Measurements from ENCODE around the gene CAPZB.

CAPZB gene

DNA sequence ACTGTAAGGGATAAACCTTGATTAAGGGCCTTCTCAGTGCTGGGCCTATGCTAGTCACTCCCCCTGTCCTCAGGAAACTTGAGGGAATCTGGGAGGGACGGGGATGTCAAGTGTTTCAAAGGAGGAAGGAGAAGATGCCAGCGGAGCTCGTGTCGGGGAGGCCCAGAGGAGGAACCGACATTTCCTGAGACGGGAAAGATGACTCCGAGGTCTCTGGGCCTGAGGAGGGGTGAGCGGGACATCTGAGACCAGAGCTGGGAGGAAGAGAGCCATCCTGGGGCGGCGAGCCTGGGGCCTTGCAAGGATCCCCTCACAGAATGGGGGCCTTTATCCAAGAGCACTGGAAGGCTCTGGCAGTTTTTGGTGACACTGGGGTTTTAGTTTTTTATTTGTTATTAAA, 162.9 kb downstream of the CAPZB start:
- Histone ChIP-seq H3K9me3 (ENCODE audit: low read length) (no peaks in the 10 kb centered on the region), H3K9me2 (ENCODE audit: low read depth, low read length) (no peaks in the 10 kb centered on the region), H3K4me2 (ENCODE audit: low read length) (no peak overlapping the region), H3K36me3 (ENCODE audit: insufficient read depth, low read length) (peaks cover 17% of the 10 kb centered on the region), H3K27me3 (ENCODE audit: insufficient read depth, low read length) (no peaks in the 10 kb centered on the region), H3K9ac (ENCODE audit: low read length) (no peak overlapping the region), H2AFZ (ENCODE audit: low read length) (no peak overlapping the region), H3K79me2 (ENCODE audit: insufficient read depth, low read length) (no peaks in the 10 kb centered on the region), H3K4me1 (ENCODE audit: insufficient read depth, low read length, severe bottlenecking) (peaks cover 17% of the 10 kb centered on the region), H3F3A (ENCODE audit: insufficient read depth, low read length) (no peaks in the 10 kb centered on the region), H4K20me1 (ENCODE audit: insufficient read depth, low read length) (no peaks in the 10 kb centered on the region), H3K27ac (ENCODE audit: low read depth, low read length, poor library complexity, severe bottlenecking) (no peak overlapping the region), H3K4me3 (ENCODE audit: low read depth, low read length, poor library complexity, severe bottlenecking) (no peak overlapping the region)
- TF ChIP-seq EZH2 (IDR thresholded peaks at IDR 0.05; ENCODE audit: borderline replicate concordance, low read length): no peak
- TF ChIP-seq, protein P1, sequence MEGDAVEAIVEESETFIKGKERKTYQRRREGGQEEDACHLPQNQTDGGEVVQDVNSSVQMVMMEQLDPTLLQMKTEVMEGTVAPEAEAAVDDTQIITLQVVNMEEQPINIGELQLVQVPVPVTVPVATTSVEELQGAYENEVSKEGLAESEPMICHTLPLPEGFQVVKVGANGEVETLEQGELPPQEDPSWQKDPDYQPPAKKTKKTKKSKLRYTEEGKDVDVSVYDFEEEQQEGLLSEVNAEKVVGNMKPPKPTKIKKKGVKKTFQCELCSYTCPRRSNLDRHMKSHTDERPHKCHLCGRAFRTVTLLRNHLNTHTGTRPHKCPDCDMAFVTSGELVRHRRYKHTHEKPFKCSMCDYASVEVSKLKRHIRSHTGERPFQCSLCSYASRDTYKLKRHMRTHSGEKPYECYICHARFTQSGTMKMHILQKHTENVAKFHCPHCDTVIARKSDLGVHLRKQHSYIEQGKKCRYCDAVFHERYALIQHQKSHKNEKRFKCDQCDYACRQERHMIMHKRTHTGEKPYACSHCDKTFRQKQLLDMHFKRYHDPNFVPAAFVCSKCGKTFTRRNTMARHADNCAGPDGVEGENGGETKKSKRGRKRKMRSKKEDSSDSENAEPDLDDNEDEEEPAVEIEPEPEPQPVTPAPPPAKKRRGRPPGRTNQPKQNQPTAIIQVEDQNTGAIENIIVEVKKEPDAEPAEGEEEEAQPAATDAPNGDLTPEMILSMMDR (IDR thresholded peaks at IDR 0.05; ENCODE audit: low read length): no peak

DNA sequence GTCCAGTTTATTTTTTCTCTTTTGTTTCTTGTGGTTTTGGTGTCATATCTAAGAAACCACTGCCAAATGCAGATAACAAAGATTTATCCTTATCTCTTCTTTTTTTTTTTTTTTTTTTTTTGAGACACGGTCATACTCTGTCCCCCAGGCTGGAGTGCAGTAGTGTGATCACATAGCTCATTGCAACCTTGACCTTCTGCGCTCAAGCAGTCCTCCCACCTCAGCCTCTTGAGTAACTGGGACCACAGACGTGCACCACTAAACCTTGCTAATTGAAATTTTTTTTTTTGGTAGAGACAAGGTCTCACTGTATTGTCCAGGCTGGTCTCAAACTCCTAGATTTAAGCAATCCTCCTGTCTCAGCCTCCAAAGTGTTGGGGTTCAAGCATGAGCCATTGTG, 164.3 kb downstream of the CAPZB start:
- H3K4me2 ChIP-seq (ENCODE audit: low read length): no peak overlapping the region
- peaks cover 17% of the 10 kb centered on the region for H3K36me3 ChIP-seq (ENCODE audit: insufficient read depth, low read length)
- H2AFZ ChIP-seq (ENCODE audit: low read length): no peak overlapping the region
- no peak overlapping the region for H3K4me3 ChIP-seq (ENCODE audit: low read depth, low read length, poor library complexity, severe bottlenecking)
- no peaks in the 10 kb centered on the region for H3K9me2 ChIP-seq (ENCODE audit: low read depth, low read length)
- peaks cover 25% of the 10 kb centered on the region for H3K4me1 ChIP-seq (ENCODE audit: insufficient read depth, low read length, severe bottlenecking)
- no peak overlapping the region for H3K9ac ChIP-seq (ENCODE audit: low read length)
- TF ChIP-seq, protein P1 (IDR thresholded peaks at IDR 0.05; ENCODE audit: low read length): no peak
- no peak for TF ChIP-seq EZH2 (IDR thresholded peaks at IDR 0.05; ENCODE audit: borderline replicate concordance, low read length)
- no peaks in the 10 kb centered on the region for H3K9me3 ChIP-seq (ENCODE audit: low read length)
- no peaks in the 10 kb centered on the region for H3F3A ChIP-seq (ENCODE audit: insufficient read depth, low read length)
- H4K20me1 ChIP-seq (ENCODE audit: insufficient read depth, low read length): no peaks in the 10 kb centered on the region
- no peak overlapping the region for H3K27ac ChIP-seq (ENCODE audit: low read depth, low read length, poor library complexity, severe bottlenecking)
- H3K79me2 ChIP-seq (ENCODE audit: insufficient read depth, low read length): no peaks in the 10 kb centered on the region
- H3K27me3 ChIP-seq (ENCODE audit: insufficient read depth, low read length): no peaks in the 10 kb centered on the region

DNA sequence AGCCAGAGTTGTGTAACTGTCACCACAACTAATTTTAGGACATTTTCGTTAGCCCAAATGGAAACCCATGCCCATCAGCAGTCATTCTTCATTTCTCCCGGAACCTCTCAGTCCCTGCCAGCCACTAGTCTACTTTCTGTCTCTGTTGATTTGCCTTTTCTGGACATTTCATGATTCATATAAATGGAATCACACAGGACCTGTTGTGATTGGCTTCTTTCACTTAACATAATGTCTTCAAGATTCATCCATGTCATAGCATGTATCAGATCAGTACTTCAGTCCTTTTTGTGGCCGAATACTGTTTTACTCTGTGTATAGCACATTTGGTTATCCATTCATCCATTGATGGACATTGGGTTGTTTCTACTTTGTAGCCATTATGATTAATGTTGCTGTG, 166.1 kb downstream of the CAPZB start:
- Histone ChIP-seq H3K4me1 (ENCODE audit: insufficient read depth, low read length, severe bottlenecking) (peaks cover 36% of the 10 kb centered on the region), H3K4me3 (ENCODE audit: low read depth, low read length, poor library complexity, severe bottlenecking) (no peak overlapping the region), H3K4me2 (ENCODE audit: low read length) (no peak overlapping the region), H3K79me2 (ENCODE audit: insufficient read depth, low read length) (no peaks in the 10 kb centered on the region), H3K9me2 (ENCODE audit: low read depth, low read length) (no peaks in the 10 kb centered on the region), H3K9me3 (ENCODE audit: low read length) (no peaks in the 10 kb centered on the region), H4K20me1 (ENCODE audit: insufficient read depth, low read length) (no peaks in the 10 kb centered on the region), H3K27ac (ENCODE audit: low read depth, low read length, poor library complexity, severe bottlenecking) (no peak overlapping the region), H3K9ac (ENCODE audit: low read length) (no peak overlapping the region), H3K27me3 (ENCODE audit: insufficient read depth, low read length) (no peaks in the 10 kb centered on the region), H2AFZ (ENCODE audit: low read length) (no peak overlapping the region), H3F3A (ENCODE audit: insufficient read depth, low read length) (no peaks in the 10 kb centered on the region), H3K36me3 (ENCODE audit: insufficient read depth, low read length) (peaks cover 9% of the 10 kb centered on the region; the same call in 1 of the 2 replicates)
- TF ChIP-seq EZH2 (IDR thresholded peaks at IDR 0.05; ENCODE audit: borderline replicate concordance, low read length): no peak
- TF ChIP-seq, protein P1 (IDR thresholded peaks at IDR 0.05; ENCODE audit: low read length): no peak

All from OCI-LY1 (cell line).